Measurements from ENCODE around the gene DCST1.
A peak's percentile ranks its signal among the peaks of the same experiment; 100 is the strongest.

DCST1 gene

DNA sequence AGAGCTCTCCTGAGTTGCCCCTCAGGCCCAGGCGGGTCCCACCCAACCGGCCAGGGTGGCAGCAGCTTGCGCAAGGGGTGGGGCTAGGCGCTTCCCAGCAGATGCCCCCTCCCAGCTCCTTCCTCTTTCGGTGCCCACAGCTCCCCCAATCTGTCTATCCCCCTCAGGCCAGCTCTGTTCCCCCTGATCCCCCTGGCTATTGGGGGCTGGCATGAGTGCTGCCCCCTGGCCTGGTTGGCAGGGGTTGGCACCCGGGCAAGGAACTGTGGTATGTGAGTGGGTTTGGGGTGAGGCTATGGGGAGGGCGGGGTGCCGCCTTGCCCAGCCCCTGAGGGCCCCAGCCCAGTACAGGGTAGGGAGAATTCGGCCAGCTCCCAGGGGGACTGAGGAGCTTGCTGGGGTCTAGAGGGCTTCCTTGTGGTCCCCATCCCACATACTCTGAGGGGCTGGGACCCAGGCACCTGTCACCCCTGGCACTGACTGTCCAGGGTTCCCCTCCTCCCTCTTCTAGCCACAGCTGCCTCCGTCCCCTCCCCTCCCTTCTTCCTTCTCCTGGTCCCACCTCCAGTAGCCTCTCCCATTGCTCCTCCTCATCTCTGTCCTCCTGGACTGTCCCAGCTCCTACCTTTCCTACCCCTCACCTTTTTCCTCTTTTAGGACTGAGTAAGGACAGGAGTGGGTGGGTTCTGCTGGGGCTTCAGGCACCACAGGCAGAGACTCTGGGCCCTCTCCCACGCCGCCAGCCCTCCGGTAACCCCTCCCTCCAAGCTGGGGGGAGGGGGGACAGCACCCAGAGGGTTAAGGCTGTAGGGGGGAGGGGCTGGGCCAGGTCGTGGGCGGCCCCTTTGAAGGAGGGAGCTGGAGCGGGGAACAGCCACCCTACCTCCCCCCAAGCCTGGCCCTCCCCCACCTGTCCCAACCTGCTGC, 25.3 kb upstream of the DCST1 start:
- Histone ChIP-seq H3K9me3 (ENCODE audit: control insufficient read depth in 2 of 2, low read length in 2 of 2) (no peaks in the 10 kb centered on the region), H3K27me3 (ENCODE audit: control insufficient read depth in 2 of 2, insufficient read depth in 2 of 2, low read length in 2 of 2) (no peaks in the 10 kb centered on the region), H3K9ac (ENCODE audit: low read depth in 1 of 2, low read length in 2 of 2) (peak overlapping the region; percentile 68 to 100), H3K27ac (ENCODE audit: low read depth in 2 of 2, low read length in 2 of 2) (peak overlapping the region; percentile 98 to 99), H3K4me1 (ENCODE audit: control insufficient read depth in 2 of 2, insufficient read depth in 2 of 2, low read length in 2 of 2) (peaks cover 72 to 88% of the 10 kb centered on the region in 2 donors), H3K36me3 (ENCODE audit: control insufficient read depth in 2 of 2, insufficient read depth in 2 of 2, low read length in 2 of 2) (peaks cover 9 to 11% of the 10 kb centered on the region in 2 donors), H3K4me3 (ENCODE audit: low read length in 2 of 2) (peak overlapping the region; percentile 65 to 67)

DNA sequence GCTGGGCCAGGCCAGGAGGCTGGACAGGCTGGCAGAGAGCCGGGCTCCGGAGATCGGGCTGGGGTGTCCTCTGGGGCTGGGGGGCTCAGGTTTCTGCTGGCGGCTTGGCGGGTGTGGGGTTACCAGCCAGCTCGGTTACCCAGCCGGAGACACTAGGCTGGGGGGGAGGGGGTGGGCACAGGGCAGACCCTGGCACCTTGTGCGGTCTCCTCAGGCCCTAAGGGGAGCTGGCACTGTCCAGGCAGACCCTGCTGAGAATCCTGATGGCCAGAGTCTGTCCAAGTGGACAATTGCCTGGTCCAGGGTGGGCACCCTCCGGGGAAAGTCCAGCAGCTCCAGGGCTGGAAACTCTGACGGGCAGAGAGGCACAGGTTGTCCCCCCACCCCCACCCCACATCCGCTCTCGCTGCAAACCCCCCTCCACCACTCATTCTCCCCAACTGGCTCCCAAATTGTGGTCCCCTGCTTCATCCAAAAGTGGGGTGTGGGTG, 24.4 kb upstream of the DCST1 start:
- Histone ChIP-seq H3K4me1 (ENCODE audit: control insufficient read depth in 2 of 2, insufficient read depth in 2 of 2, low read length in 2 of 2) (peaks cover 72 to 92% of the 10 kb centered on the region in 2 donors), H3K27ac (ENCODE audit: low read depth in 2 of 2, low read length in 2 of 2) (peak overlapping the region; percentile 98 to 99), H3K9ac (ENCODE audit: low read depth in 1 of 2, low read length in 2 of 2) (peak overlapping the region; percentile 68 to 100), H3K4me3 (ENCODE audit: low read length in 2 of 2) (peak overlapping the region; percentile 65 to 67), H3K9me3 (ENCODE audit: control insufficient read depth in 2 of 2, low read length in 2 of 2) (no peaks in the 10 kb centered on the region), H3K27me3 (ENCODE audit: control insufficient read depth in 2 of 2, insufficient read depth in 2 of 2, low read length in 2 of 2) (no peaks in the 10 kb centered on the region), H3K36me3 (ENCODE audit: control insufficient read depth in 2 of 2, insufficient read depth in 2 of 2, low read length in 2 of 2) (peaks cover 16 to 17% of the 10 kb centered on the region in 2 donors)

DNA sequence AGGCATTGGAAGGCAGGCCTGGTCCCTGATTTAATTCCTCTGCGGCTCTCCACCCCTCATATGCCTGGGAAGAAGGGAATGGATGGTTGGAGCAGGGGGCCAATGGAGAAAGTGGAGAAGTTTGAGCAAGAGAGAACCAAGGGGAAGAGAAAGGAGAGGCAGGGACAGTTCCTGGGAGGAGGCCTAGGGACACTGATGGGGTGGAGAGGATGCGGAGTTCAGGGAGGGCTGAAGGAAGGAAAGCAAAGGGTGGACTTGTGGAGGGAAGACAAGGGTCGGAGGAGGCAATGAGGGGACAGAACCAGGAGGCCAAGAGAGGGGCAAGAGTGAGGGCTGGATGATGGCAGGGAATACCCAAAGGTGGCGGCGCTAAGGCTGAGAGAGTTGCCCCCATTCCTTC, 23.9 kb upstream of the DCST1 start:
- Histone ChIP-seq H3K4me3 (ENCODE audit: low read length in 2 of 2) (peak overlapping the region; percentile 65 to 67), H3K9me3 (ENCODE audit: control insufficient read depth in 2 of 2, low read length in 2 of 2) (no peaks in the 10 kb centered on the region), H3K9ac (ENCODE audit: low read depth in 1 of 2, low read length in 2 of 2) (peak overlapping the region; percentile 54 to 100), H3K4me1 (ENCODE audit: control insufficient read depth in 2 of 2, insufficient read depth in 2 of 2, low read length in 2 of 2) (peaks cover 69 to 88% of the 10 kb centered on the region in 2 donors), H3K36me3 (ENCODE audit: control insufficient read depth in 2 of 2, insufficient read depth in 2 of 2, low read length in 2 of 2) (peaks cover 20 to 22% of the 10 kb centered on the region in 2 donors), H3K27me3 (ENCODE audit: control insufficient read depth in 2 of 2, insufficient read depth in 2 of 2, low read length in 2 of 2) (no peaks in the 10 kb centered on the region), H3K27ac (ENCODE audit: low read depth in 2 of 2, low read length in 2 of 2) (peak overlapping the region; percentile 98 to 99)

GRCh38 chr1:155010211-155010918, 23.3 kb upstream of the DCST1 start:
- peak overlapping the region; percentile 65 to 67 for H3K4me3 ChIP-seq (ENCODE audit: low read length in 2 of 2)

DNA sequence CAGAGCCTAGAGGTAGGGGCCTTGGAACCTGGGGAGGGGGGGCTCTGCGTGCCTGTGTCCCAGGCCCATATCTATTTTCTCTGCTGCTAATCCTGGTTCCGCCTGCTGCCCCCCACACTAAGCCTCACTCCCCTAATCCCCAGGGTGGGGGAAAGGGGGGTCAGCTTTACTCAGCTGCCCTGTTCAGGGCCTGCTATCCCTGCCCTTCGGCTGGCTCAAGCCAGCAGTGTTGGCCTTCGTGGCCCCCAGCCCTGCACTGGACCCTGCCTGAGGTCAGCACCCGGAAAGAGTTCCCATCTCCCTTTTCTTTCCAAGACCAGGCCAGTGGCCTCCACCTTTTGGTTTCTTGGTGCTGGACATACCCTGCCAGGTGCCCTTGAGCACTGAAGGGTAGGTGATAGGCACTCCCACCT, 22.6 kb upstream of the DCST1 start:
- H3K9ac ChIP-seq (ENCODE audit: low read depth in 1 of 2, low read length in 2 of 2): peak overlapping the region; percentile 58 to 60

More at GRCh38 chr1:155010211-155010918, 23.3 kb upstream of the DCST1 start:
- peaks cover 25 to 28% of the 10 kb centered on the region in 2 donors for H3K36me3 ChIP-seq (ENCODE audit: control insufficient read depth in 2 of 2, insufficient read depth in 2 of 2, low read length in 2 of 2)
- peak overlapping the region; percentile 54 to 100 for H3K9ac ChIP-seq (ENCODE audit: low read depth in 1 of 2, low read length in 2 of 2)
- H3K9me3 ChIP-seq (ENCODE audit: control insufficient read depth in 2 of 2, low read length in 2 of 2): no peaks in the 10 kb centered on the region
- peaks cover 66 to 82% of the 10 kb centered on the region in 2 donors for H3K4me1 ChIP-seq (ENCODE audit: control insufficient read depth in 2 of 2, insufficient read depth in 2 of 2, low read length in 2 of 2)
- peak overlapping the region; percentile 98 to 99 for H3K27ac ChIP-seq (ENCODE audit: low read depth in 2 of 2, low read length in 2 of 2)
- H3K27me3 ChIP-seq (ENCODE audit: control insufficient read depth in 2 of 2, insufficient read depth in 2 of 2, low read length in 2 of 2): no peaks in the 10 kb centered on the region

DNA sequence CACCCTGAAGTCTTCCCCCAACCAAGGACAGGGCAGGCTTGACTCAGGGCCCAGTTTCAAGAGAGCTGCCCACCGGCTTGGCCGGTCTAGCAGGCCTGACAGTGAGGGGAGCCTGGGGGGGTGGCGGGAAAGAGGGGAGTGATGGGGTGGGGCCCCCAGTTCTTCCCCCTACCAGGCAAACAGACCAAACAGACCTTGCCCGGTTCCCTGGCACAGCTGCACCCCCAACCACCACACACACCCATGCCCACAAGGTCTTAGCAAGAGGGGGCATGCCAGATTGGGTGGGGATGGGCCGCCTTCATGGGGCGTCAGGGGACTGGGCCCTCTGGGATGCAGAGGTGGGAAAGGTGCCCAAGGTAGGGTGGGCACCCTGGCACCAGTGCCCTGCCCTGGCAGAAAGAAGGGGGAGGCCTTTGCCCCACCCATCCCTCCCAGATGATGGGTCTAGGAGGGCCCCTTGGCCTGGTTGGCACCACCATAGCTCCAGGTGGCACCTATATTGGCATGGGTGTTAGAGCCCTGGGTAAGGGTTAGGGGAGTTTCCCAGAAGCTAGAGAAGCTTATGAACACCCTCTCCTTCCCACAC, 22.1 kb upstream of the DCST1 start:
- H3K27ac ChIP-seq (ENCODE audit: low read depth in 2 of 2, low read length in 2 of 2): peak overlapping the region; percentile 98 to 99
- peak overlapping the region; percentile 58 to 60 for H3K9ac ChIP-seq (ENCODE audit: low read depth in 1 of 2, low read length in 2 of 2)
- peaks cover 64 to 78% of the 10 kb centered on the region in 2 donors for H3K4me1 ChIP-seq (ENCODE audit: control insufficient read depth in 2 of 2, insufficient read depth in 2 of 2, low read length in 2 of 2)
- no peaks in the 10 kb centered on the region for H3K27me3 ChIP-seq (ENCODE audit: control insufficient read depth in 2 of 2, insufficient read depth in 2 of 2, low read length in 2 of 2)
- peak overlapping the region; percentile 50 to 67 for H3K4me3 ChIP-seq (ENCODE audit: low read length in 2 of 2)
- no peaks in the 10 kb centered on the region for H3K9me3 ChIP-seq (ENCODE audit: control insufficient read depth in 2 of 2, low read length in 2 of 2)
- H3K36me3 ChIP-seq (ENCODE audit: control insufficient read depth in 2 of 2, insufficient read depth in 2 of 2, low read length in 2 of 2): peaks cover 37 to 40% of the 10 kb centered on the region in 2 donors

More for the DNA sequence above, 22.6 kb upstream of the DCST1 start:
- H3K4me3 ChIP-seq (ENCODE audit: low read length in 2 of 2): peak overlapping the region; percentile 22 to 67
- no peaks in the 10 kb centered on the region for H3K9me3 ChIP-seq (ENCODE audit: control insufficient read depth in 2 of 2, low read length in 2 of 2)
- H3K4me1 ChIP-seq (ENCODE audit: control insufficient read depth in 2 of 2, insufficient read depth in 2 of 2, low read length in 2 of 2): peaks cover 64 to 78% of the 10 kb centered on the region in 2 donors
- peaks cover 32 to 34% of the 10 kb centered on the region in 2 donors for H3K36me3 ChIP-seq (ENCODE audit: control insufficient read depth in 2 of 2, insufficient read depth in 2 of 2, low read length in 2 of 2)
- peak overlapping the region; percentile 98 to 99 for H3K27ac ChIP-seq (ENCODE audit: low read depth in 2 of 2, low read length in 2 of 2)
- no peaks in the 10 kb centered on the region for H3K27me3 ChIP-seq (ENCODE audit: control insufficient read depth in 2 of 2, insufficient read depth in 2 of 2, low read length in 2 of 2)

GRCh38 chr1:155012026-155012546, 21.5 kb upstream of the DCST1 start:
- peak overlapping the region in 1 of 2 donors; percentile 50 for H3K4me3 ChIP-seq (ENCODE audit: low read length in 2 of 2)
- peaks cover 39 to 41% of the 10 kb centered on the region in 2 donors for H3K36me3 ChIP-seq (ENCODE audit: control insufficient read depth in 2 of 2, insufficient read depth in 2 of 2, low read length in 2 of 2)
- H3K4me1 ChIP-seq (ENCODE audit: control insufficient read depth in 2 of 2, insufficient read depth in 2 of 2, low read length in 2 of 2): peaks cover 64 to 78% of the 10 kb centered on the region in 2 donors
- H3K9me3 ChIP-seq (ENCODE audit: control insufficient read depth in 2 of 2, low read length in 2 of 2): no peaks in the 10 kb centered on the region
- peak overlapping the region; percentile 98 to 99 for H3K27ac ChIP-seq (ENCODE audit: low read depth in 2 of 2, low read length in 2 of 2)
- H3K27me3 ChIP-seq (ENCODE audit: control insufficient read depth in 2 of 2, insufficient read depth in 2 of 2, low read length in 2 of 2): no peaks in the 10 kb centered on the region
- peak overlapping the region; percentile 60 for H3K9ac ChIP-seq (ENCODE audit: low read depth in 1 of 2, low read length in 2 of 2)

GRCh38 chr1:155012776-155013602, 20.6 kb upstream of the DCST1 start:
- Histone ChIP-seq H3K9ac (ENCODE audit: low read depth in 1 of 2, low read length in 2 of 2) (peak overlapping the region; percentile 60), H3K4me1 (ENCODE audit: control insufficient read depth in 2 of 2, insufficient read depth in 2 of 2, low read length in 2 of 2) (peaks cover 62 to 75% of the 10 kb centered on the region in 2 donors), H3K27me3 (ENCODE audit: control insufficient read depth in 2 of 2, insufficient read depth in 2 of 2, low read length in 2 of 2) (no peaks in the 10 kb centered on the region), H3K9me3 (ENCODE audit: control insufficient read depth in 2 of 2, low read length in 2 of 2) (no peaks in the 10 kb centered on the region), H3K4me3 (ENCODE audit: low read length in 2 of 2) (no peak overlapping the region), H3K27ac (ENCODE audit: low read depth in 2 of 2, low read length in 2 of 2) (peak overlapping the region; percentile 98 to 99), H3K36me3 (ENCODE audit: control insufficient read depth in 2 of 2, insufficient read depth in 2 of 2, low read length in 2 of 2) (peaks cover 39 to 41% of the 10 kb centered on the region in 2 donors)

DNA sequence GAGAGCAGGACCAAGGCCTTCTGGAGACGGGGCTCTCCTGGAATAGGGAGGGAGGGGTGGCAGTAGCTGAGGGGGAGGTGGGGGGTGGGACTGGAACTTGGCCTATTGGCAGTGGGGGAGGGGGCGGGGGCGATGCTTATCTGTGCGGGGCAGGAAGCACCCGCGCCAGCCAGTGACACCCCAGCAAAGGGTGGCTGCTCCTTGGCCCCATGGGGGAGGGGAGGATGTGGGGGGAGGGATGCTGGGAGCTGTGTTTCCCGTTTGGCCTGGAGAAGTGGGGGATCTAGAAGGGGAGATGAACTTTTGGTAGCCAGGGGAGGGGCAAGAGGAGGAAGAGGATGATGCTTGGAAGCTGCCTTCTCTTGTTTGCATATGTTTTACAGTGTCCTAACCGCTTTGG, 20.0 kb upstream of the DCST1 start:
- H3K4me1 ChIP-seq (ENCODE audit: control insufficient read depth in 2 of 2, insufficient read depth in 2 of 2, low read length in 2 of 2): peaks cover 63 to 73% of the 10 kb centered on the region in 2 donors
- peak overlapping the region in 1 of 2 donors; percentile 60 for H3K9ac ChIP-seq (ENCODE audit: low read depth in 1 of 2, low read length in 2 of 2)
- peaks cover 39 to 43% of the 10 kb centered on the region in 2 donors for H3K36me3 ChIP-seq (ENCODE audit: control insufficient read depth in 2 of 2, insufficient read depth in 2 of 2, low read length in 2 of 2)
- H3K4me3 ChIP-seq (ENCODE audit: low read length in 2 of 2): no peak overlapping the region
- no peaks in the 10 kb centered on the region for H3K9me3 ChIP-seq (ENCODE audit: control insufficient read depth in 2 of 2, low read length in 2 of 2)
- H3K27me3 ChIP-seq (ENCODE audit: control insufficient read depth in 2 of 2, insufficient read depth in 2 of 2, low read length in 2 of 2): no peaks in the 10 kb centered on the region
- H3K27ac ChIP-seq (ENCODE audit: low read depth in 2 of 2, low read length in 2 of 2): peak overlapping the region; percentile 98 to 99

Measured in mucosa of rectum (tissue), 2 donors.